T-helper 17 cell (primary cell): ENCODE results near the gene MCC. TPM values are rescaled to one million over a fixed set of nuclear protein-coding genes. Genes with fewer than 3 reads are reported as not detected.

Experiments used
- ATAC-seq: fragments of 150-1000 bp; cut with Tn5 transposase; 2 replicates; pipeline ENCODE4 v1.10.0; 2021; ENCODE audit warnings: mild to moderate bottlenecking, moderate library complexity
- DNase-seq, 3 donors: peaks; one replicate each; pipeline versions ENCODE4 v3.0.0 to v3.0.0-alpha.2; 2020 to 2021
- H3K9me3 ChIP-seq: one replicate; pipeline ENCODE4 v1.7.0; 2013; ENCODE audit warnings: low read length, mild to moderate bottlenecking; ENCODE audit not compliant: control insufficient read depth, poor library complexity, severe bottlenecking
- H3K27ac Mint-ChIP-seq: one replicate; pipeline ENCODE4 v1.8.0; 2022; ENCODE audit warnings: mild to moderate bottlenecking, moderate library complexity, mixed read lengths
- H3K27me3 Mint-ChIP-seq: one replicate; pipeline ENCODE4 v1.8.0; 2022; ENCODE audit warnings: mixed read lengths
- H3K36me3 Mint-ChIP-seq: one replicate; pipeline ENCODE4 v1.8.0; 2022; ENCODE audit warnings: low read depth, mixed read lengths
- H3K4me1 Mint-ChIP-seq: one replicate; pipeline ENCODE4 v1.8.0; 2022; ENCODE audit warnings: mild to moderate bottlenecking, mixed read lengths
- H3K4me3 Mint-ChIP-seq: one replicate; pipeline ENCODE4 v1.8.0; 2022; ENCODE audit warnings: mild to moderate bottlenecking, moderate library complexity, mixed read lengths
- total RNA-seq, 4 donors: library from RNA in 2 of 4; stranded (reverse) in 2 of 4; gene quantifications; one replicate each; pipeline ENCODE4 v1.2.3 and lab custom pipeline; 2022 to 2026

The MCC gene
- total RNA-seq, 2 donors from 2014 or later: 2.2 to 4.4 TPM

DNA sequence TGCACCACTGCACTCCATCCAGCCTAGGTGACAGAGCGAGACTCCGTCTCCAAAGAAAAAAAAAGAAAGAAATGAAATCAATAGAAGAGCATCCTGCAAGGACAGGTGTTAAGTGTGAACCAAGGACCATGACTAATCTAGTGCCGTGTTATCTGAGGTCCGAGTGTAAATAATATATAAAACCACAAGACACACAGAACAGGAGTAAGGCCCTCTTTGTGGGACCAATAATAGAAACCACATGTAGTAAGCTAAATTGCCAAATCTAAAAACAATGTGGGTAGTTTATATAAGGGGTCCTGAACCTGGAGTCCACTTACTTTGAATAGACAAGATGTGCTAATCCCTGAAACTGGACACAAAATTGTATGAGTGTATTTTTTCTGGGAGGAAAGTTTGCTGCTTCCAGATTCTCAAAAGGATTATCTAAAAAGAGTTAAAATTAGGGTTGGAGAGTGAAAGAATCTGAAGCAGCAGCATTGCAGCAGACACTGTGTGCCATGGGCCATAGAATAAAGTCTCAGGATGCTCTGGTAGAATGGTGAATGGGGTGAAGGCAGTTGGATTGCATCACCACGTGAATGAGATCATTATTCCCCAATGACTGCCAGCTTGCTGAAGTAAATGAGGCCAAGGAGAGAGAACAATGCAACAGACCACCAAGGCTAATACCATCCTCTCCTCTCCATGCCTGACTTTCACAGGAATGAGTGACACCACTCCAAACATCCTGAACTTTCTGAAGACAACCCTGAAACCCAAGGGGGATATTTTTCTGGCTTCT is 288.9 kb downstream of the MCC start:
- H3K9me3 ChIP-seq: no peaks in the 10 kb centered on the region
- no peak for DNase-seq

DNA sequence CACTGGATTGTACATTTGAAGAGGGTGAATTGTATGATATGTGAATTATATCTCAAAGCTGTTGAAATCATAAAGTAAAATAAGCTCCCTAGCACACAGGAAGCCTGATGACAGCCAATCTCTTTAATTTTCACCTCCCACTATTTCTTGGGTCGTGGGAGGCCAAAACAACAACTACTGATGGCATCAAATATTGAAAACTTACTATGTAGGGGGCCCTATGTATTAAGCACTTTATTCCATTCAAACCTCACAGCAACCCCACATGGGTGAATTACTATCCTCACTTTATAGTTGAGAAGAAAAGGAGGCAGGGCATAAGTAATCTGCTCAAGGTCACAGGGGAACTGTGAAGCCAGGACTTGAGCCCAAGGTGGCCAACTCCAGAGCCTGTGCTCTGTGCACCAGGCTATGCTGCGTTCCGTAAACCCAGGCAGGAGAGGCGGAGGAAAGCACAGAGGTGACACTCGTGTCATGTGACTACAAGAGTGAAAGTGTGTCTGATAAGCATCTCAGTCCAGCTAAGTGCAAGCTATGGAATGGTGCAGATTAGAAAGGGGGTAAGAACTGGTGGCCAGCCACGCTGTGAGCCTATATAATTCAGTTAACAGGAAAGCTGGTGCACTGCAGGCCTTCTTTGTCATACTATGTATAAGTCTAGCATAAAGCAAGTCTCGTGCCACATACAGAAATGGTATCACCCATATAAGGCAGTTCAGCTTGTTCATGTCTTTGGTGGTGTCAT is 290.6 kb downstream of the MCC start:
- no peaks in the 10 kb centered on the region for H3K9me3 ChIP-seq
- ATAC-seq (no peak), DNase-seq (no peak)
- H3K4me3 Mint-ChIP-seq: no peak overlapping the region
- no peaks in the 10 kb centered on the region for H3K27me3 Mint-ChIP-seq
- peaks cover 9% of the 10 kb centered on the region for H3K4me1 Mint-ChIP-seq
- H3K36me3 Mint-ChIP-seq: peaks cover 2% of the 10 kb centered on the region
- H3K27ac Mint-ChIP-seq: no peak overlapping the region

More for the DNA sequence above, 288.9 kb downstream of the MCC start:
- Mint-ChIP-seq H3K4me3 (no peak overlapping the region), H3K4me1 (peaks cover 9% of the 10 kb centered on the region), H3K27me3 (no peaks in the 10 kb centered on the region), H3K36me3 (peaks cover 2% of the 10 kb centered on the region), H3K27ac (peak overlapping the region; percentile 54)
- ATAC-seq: no peak

DNA sequence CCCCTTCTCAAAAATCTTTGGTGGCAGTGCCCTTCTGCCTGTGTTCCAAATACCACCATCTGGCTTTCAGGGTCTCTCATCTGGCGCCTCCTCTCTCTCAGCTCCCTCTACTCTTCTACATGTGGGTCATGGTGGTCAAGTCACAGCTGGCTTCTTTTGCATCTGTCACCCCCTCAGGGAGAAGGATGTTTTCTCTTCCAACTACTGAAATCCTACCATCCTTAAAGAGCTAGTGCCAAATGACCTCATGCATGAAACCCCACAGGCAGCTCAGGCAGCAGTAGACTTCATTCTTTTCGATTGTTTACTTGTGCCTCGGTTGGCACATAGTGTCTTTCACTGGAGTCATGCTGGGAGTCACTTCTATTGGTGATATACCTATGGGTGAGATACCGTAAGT is 292.5 kb downstream of the MCC start:
- H3K9me3 ChIP-seq: no peaks in the 10 kb centered on the region
- H3K27ac Mint-ChIP-seq: no peak overlapping the region
- H3K27me3 Mint-ChIP-seq: no peaks in the 10 kb centered on the region
- no peak for ATAC-seq
- H3K4me1 Mint-ChIP-seq: peaks cover 6% of the 10 kb centered on the region
- no peak for DNase-seq
- peaks cover 2% of the 10 kb centered on the region for H3K36me3 Mint-ChIP-seq
- H3K4me3 Mint-ChIP-seq: no peak overlapping the region

DNA sequence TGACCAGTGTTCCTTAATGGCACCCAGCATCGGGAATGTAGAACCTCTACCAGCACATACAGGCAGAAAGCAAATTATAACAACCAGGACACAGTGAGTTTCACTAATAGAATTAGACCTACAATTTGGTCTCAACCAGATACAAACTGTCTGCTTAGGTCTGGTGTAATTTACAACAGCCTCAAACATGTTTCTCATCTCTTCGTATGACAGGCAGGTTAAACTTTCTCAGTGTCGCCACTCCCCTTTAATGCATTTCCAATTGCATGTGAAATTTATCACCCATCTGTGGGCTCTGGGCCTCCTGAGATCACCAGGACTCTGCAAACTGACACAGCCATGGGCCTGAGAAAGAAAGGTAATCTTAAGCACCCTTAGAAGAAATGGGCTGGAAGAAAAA is 293.0 kb downstream of the MCC start:
- no peaks in the 10 kb centered on the region for H3K27me3 Mint-ChIP-seq
- ATAC-seq (no peak), DNase-seq (no peak)
- H3K27ac Mint-ChIP-seq: no peak overlapping the region
- H3K9me3 ChIP-seq: no peaks in the 10 kb centered on the region
- H3K36me3 Mint-ChIP-seq: peaks cover 2% of the 10 kb centered on the region
- H3K4me1 Mint-ChIP-seq: peaks cover 2% of the 10 kb centered on the region
- no peak overlapping the region for H3K4me3 Mint-ChIP-seq

DNA sequence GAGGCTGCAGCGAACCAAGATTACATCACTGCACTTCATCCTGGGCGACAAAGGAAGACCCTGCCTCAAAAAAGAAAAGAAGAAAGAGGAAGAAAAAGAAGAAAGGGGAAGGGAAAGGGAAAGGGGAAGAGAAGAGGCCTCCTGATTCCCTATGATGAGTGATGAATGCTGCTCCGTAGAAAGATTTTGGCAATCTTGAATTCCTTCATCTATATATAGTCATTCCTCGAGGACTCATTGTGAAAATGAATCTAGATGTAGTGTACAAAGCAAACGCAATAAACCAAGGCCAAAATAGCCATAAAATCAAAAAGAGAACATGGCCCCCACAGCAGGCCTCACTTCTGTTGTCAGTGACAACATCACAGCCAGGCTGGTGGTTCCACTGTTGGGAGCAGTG is 293.7 kb downstream of the MCC start:
- H3K4me1 Mint-ChIP-seq: peaks cover 2% of the 10 kb centered on the region
- no peak for DNase-seq
- peak overlapping the region; percentile 16 for H3K4me3 Mint-ChIP-seq
- no peaks in the 10 kb centered on the region for H3K9me3 ChIP-seq
- no peaks in the 10 kb centered on the region for H3K27me3 Mint-ChIP-seq
- no peaks in the 10 kb centered on the region for H3K36me3 Mint-ChIP-seq
- H3K27ac Mint-ChIP-seq: no peak overlapping the region
- no peak for ATAC-seq

DNA sequence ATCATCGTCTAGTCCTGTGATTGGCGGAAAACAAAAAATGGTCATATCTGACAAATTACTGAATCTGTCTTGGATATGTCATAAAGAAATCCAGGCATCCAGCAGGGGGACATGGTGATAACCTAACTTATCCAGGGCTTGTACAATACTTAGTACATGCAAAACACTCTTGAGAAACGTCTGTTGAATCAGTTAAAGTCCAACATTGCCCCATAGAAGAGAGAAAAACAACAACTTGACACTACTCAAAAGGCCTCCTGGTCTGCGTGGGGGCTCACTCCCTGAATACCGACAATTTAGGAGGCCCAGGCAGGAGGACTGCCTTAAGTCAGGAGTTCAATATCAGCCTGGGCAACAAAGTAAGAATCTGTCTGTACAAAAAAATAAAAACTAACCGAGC is 294.1 kb downstream of the MCC start:
- Mint-ChIP-seq H3K27me3 (no peaks in the 10 kb centered on the region), H3K4me3 (no peak overlapping the region), H3K27ac (no peak overlapping the region), H3K4me1 (peaks cover 2% of the 10 kb centered on the region), H3K36me3 (no peaks in the 10 kb centered on the region)
- DNase-seq: no peak
- no peak for ATAC-seq
- H3K9me3 ChIP-seq: no peaks in the 10 kb centered on the region

DNA sequence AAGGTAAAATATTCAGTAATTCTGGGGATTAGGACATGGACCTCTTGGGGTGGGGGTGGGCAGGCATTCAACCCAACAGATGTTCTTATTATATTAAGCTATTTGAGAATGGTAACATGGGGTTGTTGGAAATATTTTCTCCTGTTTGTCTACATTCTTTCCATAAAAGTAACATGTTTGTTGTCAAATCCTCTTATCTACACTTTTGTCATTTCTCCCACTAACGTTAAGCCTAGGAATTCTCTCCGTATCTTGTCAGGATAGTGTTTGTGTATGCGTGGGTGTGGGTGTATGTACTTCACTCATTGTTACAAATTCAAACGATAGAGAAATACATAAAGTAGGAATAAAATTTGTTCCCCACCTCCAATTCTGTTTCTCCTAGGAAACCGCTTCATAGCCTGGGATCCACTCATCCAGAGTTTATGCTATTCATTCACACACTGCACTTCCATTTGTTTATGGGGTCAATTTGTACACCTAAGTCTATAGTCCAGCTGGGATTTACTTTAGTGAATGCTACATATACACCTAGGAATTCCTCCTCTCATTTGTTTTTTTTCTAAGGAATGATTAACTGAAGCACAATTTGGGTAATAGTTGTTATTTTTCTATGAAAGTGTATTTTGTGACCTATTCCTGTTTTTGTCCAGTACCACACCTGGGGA is 294.8 kb downstream of the MCC start:
- Mint-ChIP-seq H3K27me3 (no peaks in the 10 kb centered on the region), H3K27ac (no peak overlapping the region), H3K36me3 (no peaks in the 10 kb centered on the region), H3K4me1 (peaks cover 2% of the 10 kb centered on the region), H3K4me3 (no peak overlapping the region)
- no peak for ATAC-seq
- no peaks in the 10 kb centered on the region for H3K9me3 ChIP-seq
- DNase-seq: no peak

DNA sequence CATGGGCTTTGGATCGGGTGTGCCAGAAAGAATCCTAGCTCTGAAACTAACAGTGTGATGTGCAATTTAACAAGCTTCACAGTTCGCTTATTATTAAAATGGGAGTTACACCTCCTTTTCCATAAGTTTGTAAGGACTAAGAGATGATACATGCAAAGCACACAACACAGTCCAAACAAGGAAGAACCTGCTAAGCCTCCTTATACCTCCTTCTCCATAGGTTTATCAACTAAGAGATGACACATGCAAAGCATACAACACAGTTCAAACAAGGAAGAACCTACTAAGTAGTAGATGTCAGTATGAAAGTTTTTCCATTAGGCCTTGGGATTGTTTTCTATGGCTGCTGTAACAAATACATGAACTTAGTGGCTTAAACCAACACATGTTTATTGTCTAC is 295.7 kb downstream of the MCC start:
- no peak for ATAC-seq
- Mint-ChIP-seq H3K36me3 (no peaks in the 10 kb centered on the region), H3K27me3 (no peaks in the 10 kb centered on the region), H3K4me3 (no peak overlapping the region), H3K27ac (no peak overlapping the region), H3K4me1 (peaks cover under 1% of the 10 kb centered on the region)
- DNase-seq: no peak
- H3K9me3 ChIP-seq: no peaks in the 10 kb centered on the region

DNA sequence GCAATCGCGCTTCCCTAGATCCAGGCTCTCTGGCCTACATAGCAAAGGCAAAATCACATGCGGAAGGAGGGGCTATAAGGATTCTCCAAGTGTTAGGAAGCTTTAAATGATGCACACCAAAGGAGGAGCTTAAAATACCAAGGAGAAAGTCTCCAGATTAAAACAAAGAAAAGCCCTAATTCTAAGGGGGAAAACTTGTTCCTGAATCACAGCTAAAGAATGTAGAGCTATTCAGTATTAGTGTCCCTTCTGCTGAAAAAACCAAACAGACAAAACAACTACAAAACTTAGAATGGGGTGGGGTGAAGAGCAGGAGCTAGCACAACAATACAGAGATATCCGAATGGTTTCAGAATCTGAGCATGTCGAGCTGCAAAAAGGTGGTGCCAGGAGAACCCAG is 297.9 kb downstream of the MCC start:
- no peaks in the 10 kb centered on the region for H3K4me1 Mint-ChIP-seq
- no peaks in the 10 kb centered on the region for H3K36me3 Mint-ChIP-seq
- no peak overlapping the region for H3K4me3 Mint-ChIP-seq
- H3K27me3 Mint-ChIP-seq: no peaks in the 10 kb centered on the region
- DNase-seq (no peak), ATAC-seq (no peak)
- no peak overlapping the region for H3K27ac Mint-ChIP-seq
- H3K9me3 ChIP-seq: no peaks in the 10 kb centered on the region

DNA sequence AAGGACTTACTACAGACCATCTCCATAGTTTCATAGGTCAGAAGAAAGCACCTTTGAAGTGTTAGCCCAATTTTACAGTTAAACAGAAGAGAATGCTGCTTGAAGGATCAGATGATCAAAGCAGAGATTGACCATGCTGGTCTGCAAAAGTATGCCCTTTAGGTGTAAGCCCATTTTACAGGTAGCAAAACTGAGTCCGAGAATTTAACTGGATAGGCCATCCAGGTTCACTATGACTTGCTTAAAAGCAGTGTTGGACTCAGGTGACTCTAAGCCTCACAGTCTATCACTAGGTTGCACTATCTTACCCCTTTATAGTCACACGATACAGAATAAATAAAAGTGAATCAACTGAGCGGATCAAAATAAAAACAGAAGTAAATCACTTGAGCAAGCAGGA is 299.0 kb downstream of the MCC start:
- no peak overlapping the region for H3K27ac Mint-ChIP-seq
- no peak overlapping the region for H3K4me3 Mint-ChIP-seq
- H3K4me1 Mint-ChIP-seq: no peaks in the 10 kb centered on the region
- ATAC-seq (no peak), DNase-seq (no peak)
- no peaks in the 10 kb centered on the region for H3K27me3 Mint-ChIP-seq
- no peaks in the 10 kb centered on the region for H3K9me3 ChIP-seq
- no peaks in the 10 kb centered on the region for H3K36me3 Mint-ChIP-seq

DNA sequence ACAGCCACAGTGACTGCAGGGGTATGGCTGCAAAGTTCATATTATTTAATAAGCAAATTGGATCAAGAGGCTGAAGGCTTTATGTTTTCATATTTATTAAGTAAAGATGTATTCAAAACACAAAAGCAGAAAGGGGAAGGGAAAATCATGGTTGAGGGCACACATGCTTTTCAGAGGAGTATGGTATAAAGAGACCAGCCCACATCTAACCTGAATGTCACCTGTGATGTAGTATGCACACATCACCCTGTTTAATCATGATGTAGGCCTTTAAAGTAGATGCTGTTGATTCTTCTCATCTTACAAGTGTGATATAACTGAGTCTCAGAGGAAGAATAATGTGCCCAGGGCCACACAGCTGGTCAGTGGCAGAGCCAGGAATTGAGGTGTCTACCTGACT is 299.8 kb downstream of the MCC start:
- no peaks in the 10 kb centered on the region for H3K27me3 Mint-ChIP-seq
- no peaks in the 10 kb centered on the region for H3K36me3 Mint-ChIP-seq
- no peak overlapping the region for H3K27ac Mint-ChIP-seq
- DNase-seq (no peak), ATAC-seq (no peak)
- no peaks in the 10 kb centered on the region for H3K4me1 Mint-ChIP-seq
- H3K4me3 Mint-ChIP-seq: no peak overlapping the region
- H3K9me3 ChIP-seq: no peaks in the 10 kb centered on the region

DNA sequence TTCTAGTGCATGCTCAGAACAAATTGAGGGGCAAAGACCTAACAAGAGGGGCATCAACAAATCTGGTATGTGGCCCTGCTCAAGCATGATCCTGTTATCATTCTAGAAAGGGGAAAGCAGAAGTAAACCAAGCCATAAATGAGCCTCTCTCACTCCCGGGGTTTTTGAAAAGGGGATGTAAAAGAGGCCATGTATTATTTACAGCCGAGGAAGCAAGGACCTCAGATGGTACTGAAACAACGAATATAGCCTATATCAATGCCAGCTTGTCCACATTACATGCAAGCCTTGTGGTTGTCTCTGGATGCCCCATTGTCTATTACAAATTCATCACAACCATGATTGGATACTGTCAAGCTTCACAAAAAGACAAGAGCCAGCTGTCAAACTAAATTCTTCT is 300.3 kb downstream of the MCC start:
- Mint-ChIP-seq H3K27me3 (no peaks in the 10 kb centered on the region), H3K27ac (no peak overlapping the region), H3K4me3 (no peak overlapping the region), H3K4me1 (no peaks in the 10 kb centered on the region), H3K36me3 (no peaks in the 10 kb centered on the region)
- ATAC-seq (no peak), DNase-seq (no peak)
- H3K9me3 ChIP-seq: no peaks in the 10 kb centered on the region

DNA sequence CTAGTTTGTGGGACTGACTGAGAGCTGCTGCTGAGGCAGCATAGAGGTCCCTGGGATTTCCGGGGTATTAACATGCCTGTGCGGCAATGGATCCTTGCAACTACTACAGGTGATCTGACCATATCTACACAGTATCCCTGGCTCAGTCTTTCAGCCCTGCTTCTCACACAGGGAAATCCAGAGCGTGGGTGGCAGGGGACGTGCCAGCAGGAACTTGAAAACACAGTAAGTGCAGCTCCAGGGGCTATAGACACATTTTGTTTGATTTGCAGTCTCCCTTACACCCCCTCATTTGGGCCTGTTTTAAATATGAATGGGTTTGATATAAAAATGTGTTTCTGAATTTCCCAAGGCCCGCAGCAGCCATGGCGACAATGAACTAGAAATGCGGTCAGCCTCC is 302.2 kb downstream of the MCC start:
- H3K4me1 Mint-ChIP-seq: peaks cover 7% of the 10 kb centered on the region
- no peaks in the 10 kb centered on the region for H3K36me3 Mint-ChIP-seq
- no peak for ATAC-seq
- DNase-seq: no peak
- H3K4me3 Mint-ChIP-seq: no peak overlapping the region
- H3K27ac Mint-ChIP-seq: no peak overlapping the region
- H3K27me3 Mint-ChIP-seq: no peaks in the 10 kb centered on the region
- no peaks in the 10 kb centered on the region for H3K9me3 ChIP-seq
